Non-pigmented ciliary epithelial cell (primary cell): ENCODE results near the gene CXCR2.
A peak's percentile ranks its signal among the peaks of the same experiment; 100 is the strongest.
"Not testable (repeated sequence)": the region's sequence is repeated elsewhere in the genome, so short reads cannot be mapped to it uniquely, and the experiment has no call there.

ENCODE experiments used
- DNase-seq: peaks from one replicate; pipeline ENCODE4 v3.0.0-alpha.2; 2010; ENCODE audit warnings: low read depth

The CXCR2 gene

DNA sequence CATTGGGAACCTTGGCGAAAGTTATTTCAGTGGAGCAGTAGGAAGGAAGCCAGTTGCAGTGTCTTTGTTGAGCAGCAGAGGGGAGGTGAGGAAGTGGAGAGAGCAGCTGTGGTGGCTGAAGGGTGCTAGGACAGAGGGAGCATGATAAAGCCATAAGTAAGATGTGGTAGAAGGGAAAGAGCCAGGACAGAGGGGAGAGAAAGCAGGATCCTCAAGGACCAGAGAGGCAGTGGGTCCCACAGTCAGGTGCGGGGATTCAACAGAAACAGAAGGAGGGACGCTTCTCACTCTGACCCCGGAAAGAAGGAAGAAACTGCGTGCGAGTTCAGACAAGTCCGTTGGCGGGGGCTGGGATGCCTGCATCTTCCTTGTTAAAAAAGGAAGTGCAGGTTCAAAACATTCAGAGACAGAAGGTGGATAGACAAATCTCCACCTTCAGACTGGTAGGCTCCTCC, at the start of gene CXCR2:
Gene CXCR2, plus strand, starts transcription at position 403 of the 455 bp plus-strand sequence. CDS start 8,774 bp downstream, outside the sequence.
- no peak for DNase-seq

DNA sequence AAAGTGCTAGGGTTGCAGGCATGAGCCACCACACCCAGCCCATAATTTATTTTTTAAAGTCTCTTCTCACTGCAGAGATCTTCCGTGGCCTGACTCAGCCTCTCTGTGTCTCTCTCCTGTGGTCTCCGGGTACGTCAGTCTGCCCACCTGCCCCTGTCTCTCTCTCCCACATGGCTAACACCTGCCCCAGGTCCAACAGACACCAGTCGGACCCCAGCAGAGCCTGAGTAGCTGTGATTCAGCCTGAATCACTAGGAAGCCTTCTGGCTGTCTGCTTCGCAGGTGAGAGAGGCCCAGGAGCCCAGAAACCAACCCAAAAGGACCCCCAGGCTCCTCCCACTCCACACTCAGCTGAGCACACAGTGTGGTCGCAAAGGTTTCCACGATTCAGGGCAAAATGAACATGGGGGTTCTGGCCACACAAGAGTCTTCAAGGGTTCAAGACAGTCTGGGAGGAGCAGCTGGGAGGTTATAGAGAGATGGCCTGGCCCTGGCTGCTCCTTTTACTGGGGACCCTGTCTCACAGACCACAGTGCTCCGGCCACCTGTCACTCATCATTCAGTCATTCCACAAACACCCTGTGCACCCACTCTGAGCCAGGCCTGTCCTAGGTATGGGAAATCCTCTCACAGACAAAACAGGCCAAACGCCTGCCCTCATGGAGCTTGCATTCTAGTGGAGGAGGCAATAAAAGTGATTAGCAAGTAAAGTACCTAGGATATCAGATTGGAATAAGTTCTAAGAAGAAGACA, 48.2 kb upstream of the CXCR2 start:
- no peak for DNase-seq

DNA sequence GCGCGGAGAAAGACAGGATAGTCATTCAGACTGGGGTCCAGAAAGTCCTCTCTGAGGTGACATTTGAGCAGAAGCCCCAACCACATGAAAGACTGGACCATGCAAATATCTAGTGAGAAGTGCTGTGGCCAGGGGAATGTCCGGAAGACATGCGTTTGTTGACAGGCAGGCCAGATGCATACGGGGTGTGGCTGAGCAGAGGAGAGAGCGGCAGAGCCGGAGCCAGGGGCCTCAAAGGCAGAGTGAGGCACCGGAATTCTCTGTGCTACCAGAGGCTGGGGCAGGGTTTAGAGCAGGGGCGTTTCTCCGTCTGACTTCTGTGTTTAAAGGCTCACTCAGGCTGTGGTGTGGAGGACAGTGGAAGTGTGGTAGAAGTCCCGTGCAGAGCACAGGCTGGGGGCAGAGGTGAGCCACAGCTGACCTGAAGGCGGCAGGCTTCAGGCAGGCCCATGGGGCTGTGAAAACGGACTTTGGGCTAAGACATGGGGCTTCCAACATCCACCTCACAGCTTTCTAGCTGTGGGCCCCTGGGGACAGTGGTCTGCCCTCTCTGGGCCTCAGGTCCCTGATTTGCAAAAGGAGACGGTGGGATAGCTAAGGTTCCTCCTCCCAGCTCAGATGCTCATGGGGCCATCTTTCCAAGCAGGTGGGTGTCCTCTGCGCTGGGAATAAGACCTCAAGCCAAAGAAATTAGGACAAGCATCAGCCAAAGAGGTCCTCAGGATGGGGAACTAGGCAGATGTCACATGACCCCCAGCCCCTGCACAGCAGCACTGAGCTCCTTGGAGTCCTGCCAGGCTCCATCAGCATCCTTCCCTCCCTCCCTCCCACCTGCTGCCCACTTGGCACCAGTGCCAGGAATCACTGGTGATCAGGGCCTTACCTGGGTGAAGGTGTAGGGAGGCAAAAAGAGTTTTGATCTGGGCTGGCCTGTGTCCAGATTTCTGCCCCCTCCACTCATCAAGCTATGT, 45.6 kb upstream of the CXCR2 start:
- DNase-seq, result no peak

DNA sequence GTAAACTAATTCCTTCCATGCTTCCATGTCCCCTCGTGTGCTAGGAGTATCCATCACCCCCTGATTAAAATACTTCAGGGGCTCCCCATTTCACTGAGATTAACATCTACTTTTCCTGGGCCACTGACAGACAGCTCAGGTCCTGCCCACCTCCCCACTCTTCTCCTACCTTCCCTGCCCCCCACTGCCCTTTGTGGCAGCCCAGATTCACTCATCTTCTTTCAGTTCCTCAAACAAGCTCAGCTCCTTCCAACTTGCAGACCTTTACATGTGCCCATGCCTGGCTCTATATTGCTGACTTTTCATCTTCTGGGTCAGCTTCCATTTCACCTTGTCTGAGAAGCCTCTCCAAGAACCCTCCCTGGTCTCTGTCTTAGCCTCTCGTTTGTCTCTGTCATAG, 44.8 kb upstream of the CXCR2 start:
- DNase-seq, result no peak

DNA sequence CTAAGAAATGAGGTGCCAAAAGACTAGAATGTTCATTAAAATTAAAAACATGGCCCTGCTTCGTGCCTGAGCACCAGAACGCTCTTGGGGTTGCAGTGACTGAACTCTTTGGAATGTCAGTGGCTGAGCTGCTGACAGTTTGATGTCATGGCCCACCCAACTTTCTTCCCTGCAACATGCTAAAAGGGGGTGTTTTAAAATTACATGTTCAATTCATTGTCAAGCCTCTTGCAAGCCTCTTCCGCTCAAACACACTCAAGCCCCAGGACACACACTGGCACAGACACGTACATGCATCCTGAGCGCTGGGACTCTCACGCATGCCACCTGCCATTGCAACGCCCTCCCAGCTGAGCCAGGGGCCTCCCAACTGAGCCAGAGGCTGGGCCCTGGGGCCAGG, 44.1 kb upstream of the CXCR2 start:
- peak; percentile 26 for DNase-seq

DNA sequence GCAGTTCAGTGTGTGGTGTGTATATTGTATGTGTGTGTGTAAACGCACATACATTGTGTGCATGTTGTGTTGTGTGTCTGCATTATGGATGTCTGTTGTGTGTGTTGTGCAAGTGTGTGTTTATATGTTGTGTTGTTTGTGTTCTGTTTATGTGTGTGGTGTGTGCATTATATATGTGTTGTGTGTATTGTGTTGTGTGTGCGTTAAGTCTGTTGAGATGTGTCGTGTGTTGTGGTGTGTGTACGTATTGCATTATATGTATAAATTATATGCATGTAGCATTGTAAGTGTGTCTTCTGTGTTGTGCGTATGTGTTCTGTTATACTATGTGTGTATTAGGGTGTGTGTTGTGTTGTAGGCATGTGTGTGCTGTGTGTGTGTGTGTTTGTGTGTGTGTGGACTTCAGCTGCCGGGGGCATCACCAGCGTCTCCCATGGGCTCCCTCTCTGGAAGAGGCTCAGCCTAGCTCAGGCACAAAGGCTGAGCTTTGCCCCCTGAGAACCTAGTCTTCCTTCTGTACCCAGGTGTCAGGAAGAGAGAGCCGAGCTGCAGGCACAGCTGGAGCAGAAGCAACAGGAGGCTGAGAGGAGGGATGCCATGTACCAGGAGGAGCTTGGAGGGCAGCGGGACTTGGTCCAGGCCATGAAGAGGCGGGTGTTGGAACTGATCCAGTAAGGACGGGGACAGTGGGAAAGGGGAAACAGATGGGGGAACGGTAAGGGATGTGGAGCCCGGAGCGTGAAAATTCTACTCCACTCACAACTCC, 43.1 kb upstream of the CXCR2 start:
- DNase-seq, result no peak

DNA sequence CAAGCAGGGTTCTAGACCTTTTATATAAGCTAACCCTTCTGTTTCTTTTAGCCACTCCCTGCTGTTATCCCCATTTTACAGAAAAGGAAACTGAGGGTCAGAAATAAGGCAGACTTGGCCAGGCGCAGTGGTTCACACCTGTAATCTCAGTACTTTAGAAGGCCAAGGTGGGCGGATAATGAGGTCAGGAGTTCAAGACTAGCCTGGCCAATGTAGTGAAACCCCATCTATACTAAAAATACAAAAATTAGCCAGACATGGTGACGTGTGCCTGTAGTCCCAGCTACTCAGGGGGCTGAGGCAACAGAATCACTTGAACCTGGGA, 42.5 kb upstream of the CXCR2 start:
- no peak for DNase-seq

DNA sequence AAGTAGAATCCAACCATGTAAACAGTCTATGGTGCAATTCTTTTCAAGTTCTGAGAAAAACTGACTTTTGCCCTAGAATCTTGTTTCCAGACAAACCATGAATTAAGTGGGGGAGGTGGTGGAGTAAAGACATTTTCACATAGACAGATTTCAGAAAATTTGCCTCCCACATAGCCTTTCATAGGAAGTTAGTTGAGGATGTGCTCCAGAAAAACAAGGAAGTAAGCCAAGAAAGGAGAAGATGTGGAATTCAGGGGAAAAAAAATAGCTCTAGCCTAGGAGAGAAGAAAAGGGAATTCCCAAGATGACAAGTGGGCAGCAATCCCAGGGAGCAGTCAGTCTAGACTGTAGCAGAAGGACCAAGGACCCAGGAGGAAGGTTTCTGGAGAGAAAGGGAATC, 39.4 kb upstream of the CXCR2 start:
- DNase-seq, result no peak

DNA sequence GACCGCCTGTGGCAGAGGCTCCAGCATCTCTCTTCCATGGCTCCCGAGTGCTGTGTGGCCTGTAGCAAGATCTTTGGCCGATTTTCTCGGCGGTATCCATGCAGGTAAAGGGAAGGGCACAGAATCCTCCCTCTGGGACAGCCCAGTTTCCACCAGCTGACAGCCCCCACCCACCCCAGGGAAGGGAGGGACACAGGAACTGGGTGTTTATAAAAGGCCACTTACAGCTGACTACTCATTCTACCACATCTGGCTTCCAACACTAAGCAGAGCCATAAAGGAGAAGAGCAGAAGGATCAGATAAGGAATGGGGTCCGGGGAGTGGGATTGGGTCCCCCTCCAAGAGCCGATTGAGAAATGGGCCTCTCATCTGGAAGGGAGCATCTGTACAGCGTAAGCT, 36.6 kb upstream of the CXCR2 start:
- DNase-seq, result no peak

DNA sequence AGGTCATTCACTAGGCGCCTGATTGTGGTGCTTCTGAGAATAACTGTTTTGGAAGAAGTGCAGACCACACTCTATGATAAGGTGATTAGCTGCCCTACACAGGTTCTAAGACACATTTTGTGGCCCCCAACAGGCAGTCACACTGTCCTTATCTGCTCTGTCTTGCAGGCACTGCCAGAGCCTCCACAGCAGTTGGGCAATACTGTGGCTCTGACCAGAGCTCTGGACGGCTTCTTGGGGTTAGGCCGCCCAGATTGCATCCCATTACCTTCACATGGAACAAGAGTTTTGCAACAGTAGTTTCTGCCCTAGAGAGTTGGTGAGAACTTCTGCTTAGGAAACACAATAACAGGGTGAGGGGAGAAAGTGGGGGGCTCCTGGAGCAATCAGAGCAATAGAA, 34.1 kb upstream of the CXCR2 start:
- no peak for DNase-seq

DNA sequence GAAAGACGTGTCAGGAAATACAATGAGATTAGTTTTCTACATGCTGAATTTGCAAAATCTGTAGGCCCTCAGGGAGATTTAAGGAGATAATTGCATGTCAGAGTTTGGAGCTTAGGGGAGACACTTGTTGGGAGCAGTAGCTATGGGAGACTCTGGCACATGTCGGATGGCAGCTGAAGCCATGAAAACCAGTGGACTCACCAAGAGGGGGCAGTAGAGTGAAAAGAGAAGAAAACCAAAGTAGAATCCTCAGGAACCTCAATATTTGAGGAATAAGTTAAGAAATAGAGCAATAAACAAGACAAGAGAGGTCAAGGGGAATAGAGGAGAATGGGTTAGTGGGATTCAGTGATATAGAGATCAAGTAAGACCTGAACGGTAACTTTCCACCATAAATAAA, 31.9 kb upstream of the CXCR2 start:
- DNase-seq, result no peak

DNA sequence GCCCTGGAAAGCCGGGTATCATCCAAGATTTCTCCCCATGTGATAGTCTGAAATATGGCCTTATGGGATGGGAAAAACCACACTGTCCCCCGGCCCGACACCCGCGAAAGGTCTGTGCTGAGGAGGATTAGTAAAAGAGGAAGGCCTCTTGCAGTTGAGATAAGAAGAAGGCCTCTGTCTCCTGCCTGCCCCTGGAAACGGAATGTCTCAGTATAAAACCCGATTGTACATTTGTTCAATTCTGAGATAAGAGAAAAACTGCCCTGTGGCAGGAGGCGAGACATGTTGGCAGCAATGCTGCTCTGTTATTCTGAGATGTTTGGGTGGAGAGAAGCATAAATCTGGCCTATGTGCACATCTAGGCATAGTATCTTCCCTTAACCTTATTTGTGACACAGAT, 30.0 kb upstream of the CXCR2 start:
- DNase-seq, result no peak

DNA sequence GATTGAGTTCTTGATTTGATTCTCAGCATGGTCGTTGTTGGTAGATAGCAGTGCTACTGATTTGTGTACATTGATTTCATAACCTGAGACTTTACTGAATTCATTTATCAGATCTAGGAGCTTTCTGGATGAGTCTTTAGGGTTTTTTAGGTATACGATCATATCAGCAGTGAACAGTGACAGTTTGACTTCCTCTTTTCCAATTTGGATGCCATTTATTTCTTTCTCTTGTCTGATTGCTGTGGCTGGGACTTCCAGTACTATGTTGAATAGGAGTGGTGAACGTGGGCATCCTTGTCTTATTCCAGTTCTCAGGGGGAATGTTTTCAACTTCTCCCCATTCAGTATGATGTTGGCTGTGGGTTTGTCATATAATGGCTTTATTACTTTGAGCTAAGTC, 27.9 kb upstream of the CXCR2 start:
- no peak for DNase-seq

DNA sequence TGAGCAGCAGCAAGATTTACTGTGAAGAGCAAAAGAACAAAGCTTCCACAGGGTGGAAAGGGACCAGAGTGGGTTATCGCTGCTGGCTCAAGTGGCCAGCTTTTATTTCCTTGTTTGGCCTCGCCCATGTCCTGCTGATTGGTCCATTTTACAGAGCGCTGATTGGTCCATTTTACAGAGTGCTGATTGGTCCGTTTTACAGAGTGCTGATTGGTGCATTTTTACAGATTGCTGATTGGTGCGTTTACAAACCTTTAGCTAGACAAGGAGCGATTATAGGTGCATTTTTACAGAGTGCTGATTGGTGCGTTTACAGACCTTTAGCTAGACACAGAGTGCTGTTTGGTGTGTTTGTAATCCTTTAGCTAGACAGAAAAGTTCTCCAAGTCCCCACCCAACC, 17.0 kb upstream of the CXCR2 start:
- DNase-seq, result not testable (repeated sequence)

DNA sequence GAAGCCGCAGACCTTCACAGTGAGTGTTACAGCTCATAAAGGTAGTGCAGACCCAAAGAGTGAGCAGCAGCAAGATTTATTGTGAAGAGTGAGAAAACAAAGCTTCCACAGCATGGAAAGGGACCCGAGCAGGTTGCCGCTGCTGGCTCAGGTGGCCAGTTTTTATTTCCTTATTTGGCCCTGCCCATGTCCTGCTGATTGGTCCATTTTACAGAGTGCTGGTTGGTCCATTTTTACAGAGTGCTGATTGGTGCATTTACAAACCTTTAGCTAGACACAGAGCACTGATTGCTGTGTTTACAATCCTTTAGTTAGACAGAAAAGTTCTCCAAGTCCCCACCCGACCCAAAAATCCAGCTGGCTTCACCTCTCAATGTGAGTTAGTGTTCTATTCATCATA, 4.0 kb upstream of the CXCR2 start:
- DNase-seq, result not testable (repeated sequence)

DNA sequence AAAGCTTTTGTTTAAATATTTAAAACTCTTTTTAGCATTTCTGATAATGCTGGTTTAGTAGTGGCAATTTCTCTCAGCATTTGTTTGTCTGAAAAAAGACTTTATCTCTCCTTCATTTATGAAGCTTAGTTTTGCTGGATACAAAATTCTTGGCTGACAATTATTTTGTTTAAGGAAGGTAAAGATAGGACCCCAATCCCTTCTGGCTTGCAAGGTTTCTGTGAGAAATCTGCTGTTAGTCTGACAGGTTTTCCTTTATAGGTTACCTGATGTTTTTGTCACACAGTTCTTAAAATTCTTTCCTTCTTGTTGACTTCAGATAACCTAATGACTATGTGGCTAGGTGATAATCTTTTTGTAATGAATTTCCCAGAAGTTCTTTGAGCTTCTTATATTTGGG, 3.5 kb upstream of the CXCR2 start:
- not testable (repeated sequence) for DNase-seq

DNA sequence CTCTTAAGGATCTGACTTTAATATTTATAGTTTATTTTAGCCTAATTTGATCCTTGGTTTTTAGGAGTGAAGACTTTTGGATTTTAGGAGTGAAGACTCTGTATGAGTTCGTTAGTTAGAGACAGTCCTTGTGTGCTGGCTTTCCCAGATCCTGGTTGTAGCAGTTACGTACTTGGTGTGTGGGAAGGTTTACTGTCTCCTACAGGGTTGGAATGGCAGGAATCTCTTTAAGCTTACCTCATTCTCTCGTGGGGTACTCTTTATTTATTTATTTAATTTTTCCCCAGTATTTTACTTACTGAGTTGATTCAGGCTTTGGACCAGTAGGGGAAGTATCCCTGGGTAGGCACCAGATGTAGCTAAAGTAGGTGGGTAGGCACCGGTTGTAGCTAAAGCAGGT, 1.8 kb upstream of the CXCR2 start:
- peak; percentile 0 for DNase-seq

DNA sequence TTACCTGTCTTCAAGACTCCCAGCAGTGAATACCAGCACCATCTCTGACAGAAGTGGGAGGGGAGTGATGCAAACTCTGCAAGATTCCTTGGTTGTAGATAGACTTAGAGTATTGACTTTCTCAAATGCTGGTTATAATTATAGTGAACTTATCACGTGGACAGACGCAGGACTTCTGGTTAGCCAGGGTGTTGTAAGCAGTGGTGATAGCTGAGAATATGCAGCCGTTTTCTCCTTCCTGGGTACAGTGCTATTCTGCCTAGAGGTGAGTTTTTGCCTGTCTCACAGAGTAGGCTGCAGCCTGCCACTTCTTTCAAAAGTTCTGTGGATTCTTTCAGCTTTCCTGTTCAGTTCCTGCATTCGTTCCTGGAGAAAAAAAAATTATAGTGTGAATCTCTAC, 733 bp upstream of the CXCR2 start:
- DNase-seq, result no peak

DNA sequence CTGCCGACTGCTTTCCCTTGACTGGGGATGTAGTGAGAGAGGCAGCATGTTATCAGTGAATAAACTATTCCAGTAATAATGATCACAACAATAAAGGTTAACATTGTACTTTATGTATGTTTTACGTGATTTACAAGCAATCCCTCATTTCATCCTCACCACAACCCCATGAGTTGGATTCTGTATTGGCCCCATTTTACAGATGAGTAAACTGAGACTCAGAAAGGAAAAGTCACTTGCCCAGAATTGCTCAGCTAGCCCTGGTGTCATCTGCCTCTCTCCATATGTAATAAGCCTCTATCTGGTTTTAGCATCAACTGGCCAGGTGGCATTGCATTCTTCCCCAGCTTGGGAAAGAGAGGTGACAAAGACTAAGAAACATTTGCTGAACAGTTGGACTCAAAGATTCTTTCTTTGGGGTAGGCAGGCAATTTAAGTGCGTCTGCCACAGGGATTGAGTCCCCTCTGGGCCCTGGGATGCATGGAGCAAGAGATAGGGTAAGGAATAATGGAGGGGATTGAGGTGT, 2.2 kb downstream of the CXCR2 start:
- DNase-seq, result no peak

DNA sequence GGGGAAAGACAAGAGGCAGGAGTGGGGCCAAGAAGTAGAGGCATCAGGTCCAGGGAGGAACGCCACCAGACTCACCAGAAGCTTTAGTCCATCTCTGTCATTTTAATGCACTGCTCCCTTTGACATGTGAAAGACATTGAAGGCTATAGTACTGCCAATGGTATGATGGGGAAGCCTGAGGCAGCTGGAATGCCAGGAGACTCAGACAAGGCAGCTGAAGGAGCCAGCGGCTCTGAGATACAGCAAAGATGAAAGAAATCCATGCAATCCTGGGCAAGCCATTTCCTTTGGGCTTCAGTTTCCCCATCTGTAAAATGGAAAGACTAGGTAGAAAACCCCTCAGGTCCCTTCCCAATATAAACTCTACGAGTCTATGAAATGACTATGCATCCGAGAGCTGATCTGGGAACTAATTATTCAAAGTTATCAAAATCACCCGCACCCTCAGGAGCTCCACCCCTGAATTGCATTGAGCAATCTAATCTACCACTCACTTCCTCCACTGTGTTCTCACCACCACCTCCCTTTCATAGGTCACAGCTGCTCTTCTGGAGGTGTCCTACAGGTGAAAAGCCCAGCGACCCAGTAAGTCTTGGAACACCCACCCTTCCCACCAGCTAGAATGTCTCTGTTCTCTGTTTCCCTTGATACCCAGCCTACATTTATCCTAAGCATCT, 3.1 kb downstream of the CXCR2 start:
- DNase-seq, result no peak

DNA sequence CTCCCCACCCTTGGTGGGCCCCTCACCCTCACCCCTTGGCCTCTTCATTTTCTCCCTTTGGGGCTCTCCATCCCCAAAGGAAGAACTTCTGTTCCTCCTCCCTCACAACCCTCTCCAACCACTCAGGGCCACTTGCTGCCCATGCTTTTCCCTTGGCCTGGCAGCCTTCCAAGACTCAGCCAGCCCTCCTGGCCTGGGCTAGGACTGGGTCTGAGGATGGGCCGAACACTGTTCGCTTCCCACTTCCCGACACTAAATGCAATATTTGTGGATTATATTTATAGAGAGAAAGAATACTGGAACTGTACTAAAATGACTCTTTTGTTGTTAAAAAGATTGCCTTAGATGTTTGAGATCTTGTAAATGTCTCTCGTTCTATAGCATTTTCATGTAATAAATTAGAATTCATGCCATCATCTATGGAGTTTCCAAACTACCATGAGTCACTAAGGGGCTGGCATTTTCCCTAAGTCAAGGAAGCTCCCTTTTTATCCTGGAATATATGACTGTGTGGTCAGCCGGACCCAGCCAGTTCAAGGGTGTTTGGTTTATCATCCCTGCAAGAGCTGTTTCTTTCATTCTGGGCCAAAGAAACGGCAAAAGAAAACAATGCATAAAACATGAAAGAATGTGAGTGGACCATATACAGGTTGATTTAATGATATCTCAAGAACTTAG, 3.8 kb downstream of the CXCR2 start:
- no peak for DNase-seq
